GM12878 (cell line): ENCODE data around the gene NDUFV2. TPM values are rescaled to one million over a fixed set of nuclear protein-coding genes. Genes with fewer than 3 reads are reported as not detected.

Experiments
- ATF7 ChIP-seq: fragments of 450-650 bp; IDR thresholded peaks from 2 replicates; pipeline ENCODE4 v1.6.1; 2016; ENCODE audit warnings: low read depth, mild to moderate bottlenecking
- CBFB ChIP-seq: IDR thresholded peaks from 2 replicates; pipeline ENCODE4 v1.6.1; 2016; ENCODE audit warnings: antibody characterized with exemption, low read depth
- CBX3 ChIP-seq: fragments of 200-600 bp; sonication (generic); IDR thresholded peaks from 2 replicates; pipeline ENCODE4 v1.6.1; 2016; ENCODE audit warnings: low read depth, borderline replicate concordance
- CREB1 ChIP-seq: IDR thresholded peaks from 2 replicates; pipeline ENCODE4 v1.6.1; 2012; ENCODE audit warnings: low read depth, mild to moderate bottlenecking, inconsistent platforms
- HDAC6 ChIP-seq: fragments of 200-600 bp; sonication (generic); IDR thresholded peaks from one replicate; pipeline ENCODE4 v1.8.0; 2017; ENCODE audit warnings: antibody characterized with exemption; ENCODE audit not compliant: unreplicated experiment
- IRF3 ChIP-seq: fragments of 450-650 bp; IDR thresholded peaks from 2 replicates; pipeline ENCODE4 v1.6.1; 2014; ENCODE audit warnings: mild to moderate bottlenecking
- MTA3 ChIP-seq: IDR thresholded peaks from 2 replicates; pipeline ENCODE4 v1.6.1; 2012; ENCODE audit warnings: low read length, inconsistent platforms, borderline replicate concordance
- NBN ChIP-seq: fragments of 450-650 bp; IDR thresholded peaks from 2 replicates; pipeline ENCODE4 v1.6.1; 2016
- NFYB ChIP-seq: IDR thresholded peaks from 2 replicates; pipeline ENCODE4 v1.6.1; 2011; ENCODE audit warnings: low read depth, mild to moderate bottlenecking, low read length, improper control_type of control experiment, moderate library complexity; ENCODE audit not compliant: insufficient read depth
- NR2C2 ChIP-seq: IDR thresholded peaks from 2 replicates; pipeline ENCODE4 v1.6.1; 2011; ENCODE audit warnings: borderline replicate concordance, low read depth; ENCODE audit not compliant: control insufficient read depth, insufficient read length
- POLR2A ChIP-seq: IDR thresholded peaks from 2 replicates; pipeline ENCODE4 v1.6.1; 2011; ENCODE audit warnings: low read depth, mild to moderate bottlenecking, low read length
- RAD21 ChIP-seq: IDR thresholded peaks from 2 replicates; pipeline ENCODE4 v1.6.1; 2011; ENCODE audit warnings: mild to moderate bottlenecking, low read depth, low read length, moderate library complexity; ENCODE audit not compliant: insufficient read depth
- RUNX3 ChIP-seq: IDR thresholded peaks from 2 replicates; pipeline ENCODE4 v1.6.1; 2012; ENCODE audit warnings: low read length, inconsistent platforms
- SMAD1 ChIP-seq: fragments of 450-650 bp; IDR thresholded peaks from 2 replicates; pipeline ENCODE4 v1.6.1; 2018; ENCODE audit warnings: mild to moderate bottlenecking, low read depth; ENCODE audit not compliant: partially characterized antibody
- SPI1 ChIP-seq: IDR thresholded peaks from 2 replicates; pipeline ENCODE4 v1.6.1; 2011; ENCODE audit warnings: low read depth, mild to moderate bottlenecking, low read length, moderate library complexity, borderline replicate concordance; ENCODE audit not compliant: insufficient read depth
- polyA plus RNA-seq, 11 experiments: library from polyadenylated mRNA; depleted of rRNA in 4 of 11; unstranded in 6 of 11; stranded (reverse) in 5 of 11; fragments of >200 nt; fragmentation: Nextera tagmentation in 4 of 11; fragmentation: Illumina TruSeq in 1 of 11; extraction: Ambion mirVana in 4 of 11; extraction: Trizol in 1 of 11; gene quantifications; 1 replicate in 1 of 11; 2 replicates in 10 of 11; pipeline versions ENCODE4 v1.2.1 to v1.2.3, GENCODE V29; 2011 to 2016; ENCODE audit warnings: inconsistent platforms in 2 of 11, missing spikeins in 2 of 11, low read depth in 1 of 11
- total RNA-seq, 4 experiments: library from RNA; depleted of rRNA in 3 of 4; stranded (reverse); fragments of >200 nt in 3 of 4; fragmentation: Illumina TruSeq in 1 of 4; extraction: Trizol in 1 of 4; gene quantifications; 2 replicates each; pipeline versions ENCODE4 v1.2.1 to v1.2.3, GENCODE V29; 2013 to 2021
- TF ChIP-seq, protein P1 (sequence below): fragments of 450-650 bp; IDR thresholded peaks from 2 replicates; pipeline ENCODE4 v1.6.1; 2018; ENCODE audit warnings: mild to moderate bottlenecking, low read depth, moderate library complexity; ENCODE audit not compliant: partially characterized antibody
- TF ChIP-seq, protein P2 (sequence below): fragments of 450-650 bp; conservative IDR thresholded peaks from 2 replicates; pipeline ENCODE4 v1.6.1; 2017; ENCODE audit warnings: mild to moderate bottlenecking, moderate library complexity
- TF ChIP-seq, protein P3 (sequence below): IDR thresholded peaks from 2 replicates; pipeline ENCODE4 v1.6.1; 2011; ENCODE audit warnings: borderline replicate concordance, low read depth, mild to moderate bottlenecking, moderate library complexity, low read length; ENCODE audit not compliant: insufficient read depth, poor library complexity, severe bottlenecking
- TF ChIP-seq, protein P4 (sequence below): IDR thresholded peaks from 2 replicates; pipeline ENCODE4 v1.6.1; 2012; ENCODE audit warnings: low read length, inconsistent platforms

The NDUFV2 gene
- total and polyA plus RNA-seq, 10 of the 15 experiments (the other 5 are each of a cell fraction or from before 2014, with no cell fraction given) = 236 to 590 (median 321) TPM

- no peak for TF ChIP-seq CBX3
- TF ChIP-seq, protein P1, sequence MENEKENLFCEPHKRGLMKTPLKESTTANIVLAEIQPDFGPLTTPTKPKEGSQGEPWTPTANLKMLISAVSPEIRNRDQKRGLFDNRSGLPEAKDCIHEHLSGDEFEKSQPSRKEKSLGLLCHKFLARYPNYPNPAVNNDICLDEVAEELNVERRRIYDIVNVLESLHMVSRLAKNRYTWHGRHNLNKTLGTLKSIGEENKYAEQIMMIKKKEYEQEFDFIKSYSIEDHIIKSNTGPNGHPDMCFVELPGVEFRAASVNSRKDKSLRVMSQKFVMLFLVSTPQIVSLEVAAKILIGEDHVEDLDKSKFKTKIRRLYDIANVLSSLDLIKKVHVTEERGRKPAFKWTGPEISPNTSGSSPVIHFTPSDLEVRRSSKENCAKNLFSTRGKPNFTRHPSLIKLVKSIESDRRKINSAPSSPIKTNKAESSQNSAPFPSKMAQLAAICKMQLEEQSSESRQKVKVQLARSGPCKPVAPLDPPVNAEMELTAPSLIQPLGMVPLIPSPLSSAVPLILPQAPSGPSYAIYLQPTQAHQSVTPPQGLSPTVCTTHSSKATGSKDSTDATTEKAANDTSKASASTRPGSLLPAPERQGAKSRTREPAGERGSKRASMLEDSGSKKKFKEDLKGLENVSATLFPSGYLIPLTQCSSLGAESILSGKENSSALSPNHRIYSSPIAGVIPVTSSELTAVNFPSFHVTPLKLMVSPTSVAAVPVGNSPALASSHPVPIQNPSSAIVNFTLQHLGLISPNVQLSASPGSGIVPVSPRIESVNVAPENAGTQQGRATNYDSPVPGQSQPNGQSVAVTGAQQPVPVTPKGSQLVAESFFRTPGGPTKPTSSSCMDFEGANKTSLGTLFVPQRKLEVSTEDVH = no peak
- no peak for TF ChIP-seq POLR2A
- TF ChIP-seq SMAD1 = no peak
- TF ChIP-seq CBFB = no peak
- TF ChIP-seq NBN = peak; percentile 31
- peak; percentile 87 for TF ChIP-seq CREB1
- no peak for TF ChIP-seq NFYB
- no peak for TF ChIP-seq RUNX3
- TF ChIP-seq, protein P2, sequence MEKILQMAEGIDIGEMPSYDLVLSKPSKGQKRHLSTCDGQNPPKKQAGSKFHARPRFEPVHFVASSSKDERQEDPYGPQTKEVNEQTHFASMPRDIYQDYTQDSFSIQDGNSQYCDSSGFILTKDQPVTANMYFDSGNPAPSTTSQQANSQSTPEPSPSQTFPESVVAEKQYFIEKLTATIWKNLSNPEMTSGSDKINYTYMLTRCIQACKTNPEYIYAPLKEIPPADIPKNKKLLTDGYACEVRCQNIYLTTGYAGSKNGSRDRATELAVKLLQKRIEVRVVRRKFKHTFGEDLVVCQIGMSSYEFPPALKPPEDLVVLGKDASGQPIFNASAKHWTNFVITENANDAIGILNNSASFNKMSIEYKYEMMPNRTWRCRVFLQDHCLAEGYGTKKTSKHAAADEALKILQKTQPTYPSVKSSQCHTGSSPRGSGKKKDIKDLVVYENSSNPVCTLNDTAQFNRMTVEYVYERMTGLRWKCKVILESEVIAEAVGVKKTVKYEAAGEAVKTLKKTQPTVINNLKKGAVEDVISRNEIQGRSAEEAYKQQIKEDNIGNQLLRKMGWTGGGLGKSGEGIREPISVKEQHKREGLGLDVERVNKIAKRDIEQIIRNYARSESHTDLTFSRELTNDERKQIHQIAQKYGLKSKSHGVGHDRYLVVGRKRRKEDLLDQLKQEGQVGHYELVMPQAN = peak; percentile 42
- TF ChIP-seq, protein P3, sequence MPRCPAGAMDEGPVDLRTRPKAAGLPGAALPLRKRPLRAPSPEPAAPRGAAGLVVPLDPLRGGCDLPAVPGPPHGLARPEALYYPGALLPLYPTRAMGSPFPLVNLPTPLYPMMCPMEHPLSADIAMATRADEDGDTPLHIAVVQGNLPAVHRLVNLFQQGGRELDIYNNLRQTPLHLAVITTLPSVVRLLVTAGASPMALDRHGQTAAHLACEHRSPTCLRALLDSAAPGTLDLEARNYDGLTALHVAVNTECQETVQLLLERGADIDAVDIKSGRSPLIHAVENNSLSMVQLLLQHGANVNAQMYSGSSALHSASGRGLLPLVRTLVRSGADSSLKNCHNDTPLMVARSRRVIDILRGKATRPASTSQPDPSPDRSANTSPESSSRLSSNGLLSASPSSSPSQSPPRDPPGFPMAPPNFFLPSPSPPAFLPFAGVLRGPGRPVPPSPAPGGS = no peak
- TF ChIP-seq, protein P4, sequence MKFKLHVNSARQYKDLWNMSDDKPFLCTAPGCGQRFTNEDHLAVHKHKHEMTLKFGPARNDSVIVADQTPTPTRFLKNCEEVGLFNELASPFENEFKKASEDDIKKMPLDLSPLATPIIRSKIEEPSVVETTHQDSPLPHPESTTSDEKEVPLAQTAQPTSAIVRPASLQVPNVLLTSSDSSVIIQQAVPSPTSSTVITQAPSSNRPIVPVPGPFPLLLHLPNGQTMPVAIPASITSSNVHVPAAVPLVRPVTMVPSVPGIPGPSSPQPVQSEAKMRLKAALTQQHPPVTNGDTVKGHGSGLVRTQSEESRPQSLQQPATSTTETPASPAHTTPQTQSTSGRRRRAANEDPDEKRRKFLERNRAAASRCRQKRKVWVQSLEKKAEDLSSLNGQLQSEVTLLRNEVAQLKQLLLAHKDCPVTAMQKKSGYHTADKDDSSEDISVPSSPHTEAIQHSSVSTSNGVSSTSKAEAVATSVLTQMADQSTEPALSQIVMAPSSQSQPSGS = no peak
- peak; percentile 28 for TF ChIP-seq HDAC6
- TF ChIP-seq NR2C2 = no peak
- no peak for TF ChIP-seq RAD21
- TF ChIP-seq MTA3 = no peak
- no peak for TF ChIP-seq IRF3
- no peak for TF ChIP-seq SPI1
- TF ChIP-seq ATF7 = peak; percentile 54
Measured at GRCh38 chr18:9137168-9138066, 34.9 kb downstream of the NDUFV2 start (continued).
